BLaER1 (cell line): ENCODE measurements around the gene AHI1.
"Not testable (repeated sequence)": the region's sequence is repeated elsewhere in the genome, so short reads cannot be mapped to it uniquely, and the experiment has no call there.

Experiments
- H3K27ac ChIP-seq: shearing (Covaris generic); formaldehyde crosslinking; 2 replicates; pipeline ENCODE4 v1.8.1; 2022
- H3K27me3 ChIP-seq: shearing (Covaris generic); formaldehyde crosslinking; 2 replicates; pipeline ENCODE4 v1.8.1; 2022
- H3K36me3 ChIP-seq: shearing (Covaris generic); formaldehyde crosslinking; 2 replicates; pipeline ENCODE4 v1.8.1; 2022
- H3K4me1 ChIP-seq: shearing (Covaris generic); formaldehyde crosslinking; 2 replicates; pipeline ENCODE4 v1.8.1; 2022
- H3K4me2 ChIP-seq: shearing (Covaris generic); formaldehyde crosslinking; 2 replicates; pipeline ENCODE4 v1.8.1; 2022
- H3K4me3 ChIP-seq: shearing (Covaris generic); formaldehyde crosslinking; 2 replicates; pipeline ENCODE4 v1.8.1; 2022
- H3K9ac ChIP-seq: shearing (Covaris generic); formaldehyde crosslinking; 2 replicates; pipeline ENCODE4 v1.8.1; 2022
- H3K9me3 ChIP-seq: shearing (Covaris generic); formaldehyde crosslinking; 2 replicates; pipeline ENCODE4 v1.8.1; 2022
- H4K20me1 ChIP-seq: shearing (Covaris generic); formaldehyde crosslinking; 2 replicates; pipeline ENCODE4 v1.8.1; 2022
- Cebpa-rat ChIP-seq: shearing (Covaris generic); IDR thresholded peaks from 2 replicates; pipeline ENCODE4 v1.8.1; 2022

AHI1 gene

DNA sequence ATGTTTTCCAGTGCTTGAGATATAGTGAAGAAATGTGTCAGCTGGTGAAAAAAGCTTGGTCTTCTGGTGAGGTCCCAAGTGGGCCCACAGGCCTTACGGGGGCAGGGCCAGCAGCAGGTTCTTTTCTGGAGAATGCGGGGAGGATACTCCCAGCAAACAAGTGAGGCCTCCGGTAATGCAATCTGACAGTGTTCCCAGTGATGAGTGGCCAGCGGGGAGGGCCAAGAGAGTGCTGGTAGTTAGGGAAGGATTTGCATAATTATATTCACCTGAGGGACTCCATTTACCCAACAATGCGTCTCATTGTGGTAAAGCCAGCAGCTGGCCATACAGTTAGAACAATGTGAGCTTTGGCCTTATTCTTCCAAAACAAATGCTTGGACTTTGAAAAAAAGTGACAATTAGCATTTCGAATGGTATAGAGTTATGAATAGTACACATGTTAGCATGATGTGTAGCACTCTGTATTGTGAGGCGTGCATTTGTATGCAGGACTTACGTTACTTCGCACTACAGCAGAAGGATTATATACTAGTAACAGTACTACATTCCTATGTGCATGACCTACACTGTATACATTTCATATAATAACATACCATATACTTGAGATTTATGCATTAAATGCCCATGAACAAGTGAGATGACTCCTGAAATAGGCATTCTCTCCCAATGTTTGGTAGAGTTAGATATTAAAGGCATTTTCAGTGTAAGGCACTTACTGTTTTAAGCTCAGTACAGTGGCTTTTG lies 246.6 kb downstream of the AHI1 start:
- H3K9ac ChIP-seq, result no peak overlapping the region
- H3K4me1 ChIP-seq, result 0 out of 2 replicates have a peak, but pooled peaks cover 4% of the 10 kb centered on the region
- no peak overlapping the region for H3K4me2 ChIP-seq
- no peak overlapping the region for H3K4me3 ChIP-seq
- H3K9me3 ChIP-seq, result no peaks in the 10 kb centered on the region
- no peaks in the 10 kb centered on the region for H3K27me3 ChIP-seq
- no peaks in the 10 kb centered on the region for H3K36me3 ChIP-seq
- H3K27ac ChIP-seq, result no peak overlapping the region
- no peaks in the 10 kb centered on the region for H4K20me1 ChIP-seq
- TF ChIP-seq Cebpa-rat, result no peak

DNA sequence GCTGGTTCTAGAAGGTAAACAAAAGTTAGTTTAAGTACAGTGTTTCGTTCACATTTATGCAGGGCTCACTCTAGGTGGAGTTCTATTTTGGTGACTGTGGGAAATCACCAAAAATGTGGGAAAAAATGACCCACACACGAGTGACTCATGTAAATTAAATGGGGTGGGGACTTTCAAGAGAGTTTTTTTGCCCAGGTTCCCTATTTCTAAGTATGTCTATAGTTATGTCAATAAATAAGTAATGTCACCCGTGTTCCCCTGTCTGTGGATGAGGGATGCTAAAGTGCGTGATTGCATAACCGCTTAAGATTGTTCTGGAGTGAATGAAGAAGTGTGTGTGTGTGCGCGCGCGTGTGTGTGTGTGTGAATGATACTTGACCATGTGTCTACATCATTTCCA lies 247.3 kb downstream of the AHI1 start:
- Histone ChIP-seq H3K27ac (no peak overlapping the region), H3K9ac (no peak overlapping the region), H3K4me1 (0 out of 2 replicates have a peak, but pooled peaks cover 4% of the 10 kb centered on the region), H3K4me2 (no peak overlapping the region), H3K9me3 (no peaks in the 10 kb centered on the region), H4K20me1 (no peaks in the 10 kb centered on the region), H3K4me3 (no peak overlapping the region), H3K36me3 (no peaks in the 10 kb centered on the region), H3K27me3 (no peaks in the 10 kb centered on the region)
- no peak for TF ChIP-seq Cebpa-rat

DNA sequence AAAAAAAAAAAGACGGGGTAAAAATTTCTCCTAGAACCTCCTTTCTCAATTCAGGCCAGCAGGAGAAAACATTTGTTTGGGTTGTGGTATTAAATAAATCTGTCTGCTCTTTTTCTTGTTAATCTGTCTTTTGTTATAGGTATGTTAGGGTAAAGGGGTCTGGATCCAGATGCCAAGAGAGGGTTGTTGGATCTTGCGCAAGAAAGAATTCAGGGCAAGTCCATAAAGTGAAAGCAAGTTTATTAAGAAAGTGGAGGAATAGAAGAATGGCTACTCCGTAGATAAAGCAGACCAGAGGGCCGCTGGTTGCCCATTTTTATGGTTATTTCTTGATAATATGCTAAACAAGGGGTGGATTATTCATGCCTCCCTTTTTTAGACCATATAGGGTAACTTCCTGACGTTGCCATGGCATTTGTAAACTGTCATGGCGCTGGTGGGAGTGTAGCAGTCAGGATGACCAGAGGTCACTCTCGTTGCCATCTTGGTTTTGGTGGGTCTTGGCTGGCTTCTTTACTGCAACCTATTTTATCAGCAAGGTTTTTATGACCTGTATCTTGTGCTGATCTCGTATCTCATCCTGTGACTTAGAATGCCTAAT lies 251.0 kb downstream of the AHI1 start:
- H3K27ac ChIP-seq, H4K20me1 ChIP-seq, H3K27me3 ChIP-seq, H3K4me2 ChIP-seq, H3K9me3 ChIP-seq, H3K9ac ChIP-seq, H3K36me3 ChIP-seq, H3K4me1 ChIP-seq, H3K4me3 ChIP-seq: not testable (repeated sequence)
- peak; percentile 43; the same call in 1 of the 2 replicates for TF ChIP-seq Cebpa-rat

DNA sequence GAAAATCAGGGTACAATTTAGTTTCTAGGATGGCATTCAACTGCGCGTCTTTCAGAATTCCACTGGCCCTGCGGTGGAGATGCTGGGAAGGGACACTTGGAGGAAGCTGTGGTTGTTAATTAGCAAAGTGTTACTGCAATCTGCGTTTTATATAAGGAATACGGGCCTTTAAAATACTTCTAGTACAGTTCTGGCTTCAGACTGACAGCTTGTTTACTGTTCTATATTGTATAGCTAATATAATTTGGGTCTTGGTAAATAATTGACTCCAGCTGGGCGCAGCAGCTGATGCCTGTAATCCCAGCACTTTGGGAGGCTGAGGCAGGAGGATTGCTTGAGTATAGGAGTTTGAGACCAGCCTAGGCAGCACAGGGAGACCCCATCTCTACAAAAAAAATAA lies 252.7 kb downstream of the AHI1 start:
- H3K4me2 ChIP-seq, result no peak overlapping the region
- H3K36me3 ChIP-seq, result no peaks in the 10 kb centered on the region
- H3K27me3 ChIP-seq, result no peaks in the 10 kb centered on the region
- no peak overlapping the region for H3K9ac ChIP-seq
- no peaks in the 10 kb centered on the region for H4K20me1 ChIP-seq
- no peak overlapping the region for H3K4me3 ChIP-seq
- no peak overlapping the region for H3K27ac ChIP-seq
- H3K4me1 ChIP-seq, result 0 out of 2 replicates have a peak, but pooled peaks cover 4% of the 10 kb centered on the region
- TF ChIP-seq Cebpa-rat, result no peak
- no peaks in the 10 kb centered on the region for H3K9me3 ChIP-seq

DNA sequence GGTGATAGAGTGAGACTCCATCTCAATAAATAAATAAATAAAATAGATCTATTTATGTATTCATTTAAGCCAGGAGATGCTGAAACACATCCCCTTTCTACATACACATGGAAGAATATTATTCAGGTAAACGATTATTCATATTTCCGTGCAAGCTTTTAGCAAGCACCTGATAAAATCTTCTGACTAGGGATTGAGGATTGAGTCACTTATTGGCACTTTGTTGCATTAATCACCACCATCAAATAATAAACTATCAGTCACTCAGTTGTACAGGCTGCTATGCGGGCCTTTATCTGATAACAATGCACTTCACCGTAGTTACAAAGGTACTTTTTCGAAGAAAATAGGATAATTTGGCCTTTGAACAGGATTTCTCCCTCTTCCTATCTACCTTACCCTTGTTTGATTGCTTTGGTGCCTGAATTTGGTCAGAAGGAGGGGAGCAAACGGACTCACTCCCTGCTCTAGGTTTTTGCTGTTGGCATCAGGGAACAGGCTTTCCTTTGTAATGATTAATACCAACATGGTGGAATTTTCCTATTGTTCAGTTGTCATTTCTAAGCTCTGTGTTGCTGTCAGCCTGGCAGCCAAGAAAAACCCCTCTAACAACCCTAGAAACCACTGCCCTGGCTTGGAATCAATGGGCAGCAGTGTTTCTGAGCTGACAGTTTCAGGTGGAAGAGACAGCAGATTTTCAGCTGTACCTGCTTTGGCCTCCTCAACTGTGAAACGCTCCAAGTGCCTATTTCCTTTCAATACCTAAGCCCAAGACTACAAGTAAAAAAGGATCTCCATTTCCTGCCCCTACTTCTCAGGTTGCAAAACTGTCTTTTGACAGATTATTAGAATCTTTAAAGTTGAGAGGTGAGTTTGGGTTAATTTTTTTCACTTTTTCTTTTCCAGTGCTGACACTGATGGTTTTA lies 253.4 kb downstream of the AHI1 start:
- no peak overlapping the region for H3K9ac ChIP-seq
- H3K4me1 ChIP-seq, result no peaks in the 10 kb centered on the region
- H3K4me2 ChIP-seq, result no peak overlapping the region
- no peak overlapping the region for H3K27ac ChIP-seq
- H3K36me3 ChIP-seq, result no peaks in the 10 kb centered on the region
- no peaks in the 10 kb centered on the region for H3K9me3 ChIP-seq
- no peaks in the 10 kb centered on the region for H4K20me1 ChIP-seq
- no peak overlapping the region for H3K4me3 ChIP-seq
- no peaks in the 10 kb centered on the region for H3K27me3 ChIP-seq
- TF ChIP-seq Cebpa-rat, result no peak

DNA sequence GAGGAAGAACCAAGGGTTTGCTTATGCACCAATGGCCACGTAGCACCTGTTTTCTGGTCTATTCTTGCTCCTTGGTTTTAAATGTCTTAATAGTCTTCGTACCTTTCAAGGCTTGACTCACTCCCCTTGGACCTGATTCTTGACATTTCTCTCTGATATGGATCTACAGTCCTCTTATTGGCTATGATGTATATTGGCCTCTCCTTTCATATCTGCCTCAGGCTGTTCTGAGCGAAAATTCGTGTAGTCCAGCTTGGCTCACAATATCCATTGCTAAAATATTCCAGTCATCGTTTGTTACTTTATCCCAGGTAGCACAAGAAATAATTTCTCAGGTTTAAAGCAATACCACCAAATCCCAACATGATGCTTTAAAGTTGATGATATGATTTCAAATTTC lies 256.8 kb downstream of the AHI1 start:
- Histone ChIP-seq H3K27ac (no peak overlapping the region), H3K9ac (no peak overlapping the region), H3K4me1 (0 out of 2 replicates have a peak, but pooled peaks cover 9% of the 10 kb centered on the region), H3K4me2 (no peak overlapping the region), H3K36me3 (no peaks in the 10 kb centered on the region), H3K27me3 (no peaks in the 10 kb centered on the region), H3K9me3 (no peaks in the 10 kb centered on the region), H3K4me3 (no peak overlapping the region), H4K20me1 (no peaks in the 10 kb centered on the region)
- TF ChIP-seq Cebpa-rat, result no peak

DNA sequence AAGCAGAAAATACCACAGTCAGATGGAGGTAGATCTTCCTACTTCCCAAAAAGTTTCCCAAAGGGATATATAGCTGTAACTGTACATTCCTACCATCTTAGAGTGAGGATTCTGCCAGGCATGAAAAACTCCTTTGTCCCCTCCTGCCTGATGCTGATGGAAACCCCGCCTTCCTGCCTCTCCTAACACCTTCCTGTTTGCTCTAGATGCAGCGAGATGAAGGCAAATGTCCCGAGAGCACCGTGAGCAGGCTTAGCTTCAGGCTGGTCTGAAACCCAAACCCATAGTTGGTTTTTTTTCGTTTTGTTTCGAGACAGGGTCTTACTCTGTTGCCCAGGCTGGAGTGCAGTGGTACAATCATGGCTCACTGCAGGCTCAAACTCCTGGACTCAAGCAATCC lies 260.8 kb downstream of the AHI1 start:
- Histone ChIP-seq H4K20me1 (no peaks in the 10 kb centered on the region), H3K4me2 (peak overlapping the region; percentile 11; the same call in 1 of the 2 replicates), H3K4me1 (peaks cover 18% of the 10 kb centered on the region), H3K4me3 (no peak overlapping the region), H3K27ac (no peak overlapping the region), H3K27me3 (no peaks in the 10 kb centered on the region), H3K36me3 (no peaks in the 10 kb centered on the region), H3K9ac (no peak overlapping the region), H3K9me3 (no peaks in the 10 kb centered on the region)
- no peak for TF ChIP-seq Cebpa-rat

DNA sequence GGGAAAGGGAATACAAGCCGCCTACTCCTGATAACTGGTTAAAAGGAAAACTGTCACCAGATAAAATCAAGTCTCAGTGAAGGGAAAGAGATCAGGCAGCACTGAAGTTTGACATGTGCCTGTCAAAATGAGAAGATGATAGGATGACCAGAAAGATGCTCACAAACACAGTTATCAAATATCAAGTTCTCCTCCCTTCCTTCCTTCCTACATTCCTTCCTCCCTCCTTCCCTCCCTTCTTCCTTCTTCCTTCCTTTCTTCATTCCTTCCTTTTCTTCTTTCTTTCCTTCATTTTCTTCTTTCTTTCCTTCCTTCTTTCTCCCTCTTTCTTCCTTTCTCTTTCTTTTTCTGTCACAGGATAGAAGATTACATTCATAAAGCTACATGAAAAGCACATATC lies 261.2 kb downstream of the AHI1 start:
- Histone ChIP-seq H3K4me1 (peaks cover 18% of the 10 kb centered on the region), H3K9me3 (no peaks in the 10 kb centered on the region), H3K9ac (no peak overlapping the region), H4K20me1 (no peaks in the 10 kb centered on the region), H3K4me2 (peak overlapping the region; percentile 11; the same call in 1 of the 2 replicates), H3K27me3 (no peaks in the 10 kb centered on the region), H3K27ac (no peak overlapping the region), H3K36me3 (no peaks in the 10 kb centered on the region), H3K4me3 (no peak overlapping the region)
- no peak for TF ChIP-seq Cebpa-rat

DNA sequence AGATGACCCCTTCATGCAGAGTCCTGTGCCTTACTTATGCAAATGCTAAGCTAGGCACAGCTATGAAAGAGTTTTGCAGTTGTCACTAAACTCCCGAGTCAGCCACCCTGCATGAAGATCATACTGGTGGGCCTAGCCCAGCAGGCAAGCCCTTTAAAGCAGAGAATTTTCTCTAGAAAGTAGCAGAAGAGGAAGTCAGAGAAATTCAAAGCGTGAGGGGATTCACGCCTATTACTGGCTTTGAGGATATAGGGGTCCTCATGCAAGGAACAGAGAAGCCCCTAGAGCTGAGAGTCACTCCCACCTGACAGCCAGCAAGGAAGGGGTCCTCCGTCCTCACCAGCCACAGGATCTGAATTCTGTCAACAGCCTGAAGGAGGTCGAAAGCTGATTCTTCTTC lies 261.8 kb downstream of the AHI1 start:
- TF ChIP-seq Cebpa-rat, result no peak
- Histone ChIP-seq H3K4me1 (peaks cover 18% of the 10 kb centered on the region), H3K36me3 (no peaks in the 10 kb centered on the region), H3K9me3 (no peaks in the 10 kb centered on the region), H3K9ac (no peak overlapping the region), H4K20me1 (no peaks in the 10 kb centered on the region), H3K27me3 (no peaks in the 10 kb centered on the region), H3K4me3 (no peak overlapping the region), H3K27ac (no peak overlapping the region), H3K4me2 (no peak overlapping the region)

DNA sequence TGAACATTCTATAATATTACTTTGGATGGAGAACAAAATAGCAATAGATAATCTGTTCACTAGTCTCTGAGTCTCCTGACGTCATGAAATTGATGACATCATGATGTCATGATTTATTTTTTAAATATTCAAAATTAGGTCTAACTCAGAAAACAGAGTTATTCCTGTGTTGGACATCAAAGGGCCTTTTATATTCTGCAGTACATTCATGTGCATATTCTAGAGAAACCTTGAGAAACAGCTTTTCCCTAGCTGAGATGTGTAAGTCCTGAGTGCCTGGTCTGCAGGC lies 263.1 kb downstream of the AHI1 start:
- no peak overlapping the region for H3K4me2 ChIP-seq
- H3K4me1 ChIP-seq, result peaks cover 18% of the 10 kb centered on the region

More for the DNA sequence above, 263.1 kb downstream of the AHI1 start:
- Histone ChIP-seq H3K27ac (no peak overlapping the region), H3K9ac (no peak overlapping the region), H3K27me3 (no peaks in the 10 kb centered on the region), H3K36me3 (no peaks in the 10 kb centered on the region), H3K4me3 (no peak overlapping the region), H3K9me3 (no peaks in the 10 kb centered on the region), H4K20me1 (no peaks in the 10 kb centered on the region)
- TF ChIP-seq Cebpa-rat, result no peak
